GM19328 (cell line): ENCODE results near the gene RBL2.

Experiments
- ATAC-seq: cut with Tn5 transposase; IDR thresholded peaks from one replicate; pipeline ENCODE4 v1.9.1; 2021; ENCODE audit warnings: mild to moderate bottlenecking, moderate library complexity; ENCODE audit not compliant: unreplicated experiment

The RBL2 gene

DNA sequence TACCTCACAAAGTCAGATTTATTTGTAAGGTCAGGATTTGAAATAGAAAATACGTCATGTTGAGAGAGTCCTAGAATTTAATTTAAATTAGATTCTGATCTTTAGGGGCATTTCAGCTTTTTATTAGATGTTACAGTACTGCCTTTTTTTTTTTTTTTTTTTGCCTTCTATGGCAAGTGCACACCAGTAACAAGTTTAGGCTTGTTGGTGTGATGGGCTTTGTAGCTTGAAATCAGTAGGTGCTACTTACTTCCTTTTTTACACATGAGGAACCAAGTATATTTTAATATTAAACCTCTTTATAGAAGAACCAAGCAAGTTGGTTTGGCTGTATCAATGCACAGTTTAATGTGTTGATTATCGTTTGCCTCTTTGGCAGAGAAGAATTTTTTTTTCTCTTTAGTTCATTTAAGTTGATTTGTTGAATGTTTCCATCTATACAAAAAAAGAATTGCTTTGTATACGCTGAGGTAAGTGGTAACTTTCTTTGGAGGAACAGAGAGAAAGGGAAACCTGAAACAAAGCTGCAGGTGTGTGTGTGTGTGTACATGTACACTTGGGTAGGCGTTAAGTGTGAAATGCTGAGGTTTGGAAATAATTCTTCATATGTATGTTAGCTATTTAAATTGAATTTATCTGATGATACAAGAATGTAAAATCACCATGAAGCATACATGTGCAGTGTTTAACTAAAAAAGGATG, 15.7 kb downstream of the RBL2 start:
- no peak for ATAC-seq

DNA sequence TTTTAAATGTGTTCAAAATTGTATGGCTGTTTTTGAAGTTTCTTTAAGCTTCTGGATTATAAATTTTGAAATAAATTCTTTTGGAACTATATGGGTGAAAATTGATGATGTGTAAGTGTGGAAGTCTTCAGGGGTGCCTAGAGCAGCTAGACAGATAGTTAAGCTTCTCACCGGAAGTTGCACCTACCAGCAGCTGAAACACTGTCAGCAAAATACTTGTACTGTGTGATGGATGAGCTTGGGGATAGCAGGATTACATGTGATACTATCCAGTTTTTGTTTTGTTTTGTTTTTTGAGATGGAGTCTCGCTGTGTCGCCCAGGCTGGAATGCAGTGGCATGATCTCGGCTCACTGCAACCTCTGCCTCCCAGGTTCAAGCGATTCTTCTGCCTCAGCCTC, 19.7 kb downstream of the RBL2 start:
- no peak for ATAC-seq

DNA sequence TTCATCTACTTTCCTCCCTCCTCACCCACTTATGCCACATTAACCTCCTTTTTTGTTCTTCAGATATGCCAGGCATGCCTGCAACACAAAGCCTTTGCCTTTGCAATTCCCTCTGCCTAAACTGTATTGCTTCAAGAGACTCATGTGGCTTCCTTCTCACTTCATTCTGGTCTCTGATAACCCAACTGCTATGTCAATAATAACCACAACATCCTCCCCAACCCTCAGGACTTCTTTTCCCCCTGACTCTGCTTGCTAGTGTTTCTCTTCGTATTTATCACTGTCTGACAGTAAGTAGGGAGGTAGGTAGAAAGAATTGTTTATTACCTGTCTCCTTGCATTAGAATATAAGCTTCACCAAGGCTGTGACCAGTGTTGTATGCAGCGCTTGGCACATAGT, 22.4 kb downstream of the RBL2 start:
- ATAC-seq, result no peak

DNA sequence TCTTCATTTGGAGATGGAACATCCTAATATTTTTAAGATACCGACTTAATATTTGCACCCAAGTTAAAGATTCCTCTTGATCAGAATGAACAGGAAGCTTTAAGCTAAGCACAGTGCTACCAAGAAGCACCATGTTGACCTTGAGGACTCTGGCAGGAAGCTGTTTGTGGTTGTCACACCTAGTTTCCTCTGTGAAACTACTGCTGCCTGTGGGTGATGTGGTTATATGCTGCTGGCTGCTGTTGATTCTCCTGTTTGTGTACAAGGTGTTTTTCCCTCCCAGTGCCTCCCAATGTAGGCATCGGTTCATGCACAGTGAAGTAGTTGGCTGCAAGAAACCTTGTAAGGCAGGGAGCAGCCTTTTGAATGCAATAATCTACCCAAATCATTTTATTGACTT, 23.4 kb downstream of the RBL2 start:
- peak; percentile 100 for ATAC-seq

DNA sequence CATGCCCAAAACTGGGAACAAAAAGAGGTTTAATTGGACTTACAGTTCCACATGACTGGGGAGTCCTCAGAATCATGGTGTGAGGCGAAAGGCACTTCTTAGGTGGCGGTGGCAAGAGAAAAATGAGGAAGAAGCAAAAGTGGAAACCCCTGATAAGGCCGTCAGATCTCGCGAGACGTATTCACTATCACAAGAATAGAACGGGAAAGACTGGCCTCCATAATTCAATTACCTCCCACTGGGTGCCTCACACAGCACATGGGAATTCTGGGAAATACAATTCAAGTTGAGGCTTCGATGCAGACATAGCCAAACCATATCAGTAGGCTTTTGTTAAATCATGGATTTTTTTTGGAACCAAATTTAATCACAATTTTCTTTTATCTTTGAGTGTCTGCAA, 24.4 kb downstream of the RBL2 start:
- ATAC-seq, result no peak

DNA sequence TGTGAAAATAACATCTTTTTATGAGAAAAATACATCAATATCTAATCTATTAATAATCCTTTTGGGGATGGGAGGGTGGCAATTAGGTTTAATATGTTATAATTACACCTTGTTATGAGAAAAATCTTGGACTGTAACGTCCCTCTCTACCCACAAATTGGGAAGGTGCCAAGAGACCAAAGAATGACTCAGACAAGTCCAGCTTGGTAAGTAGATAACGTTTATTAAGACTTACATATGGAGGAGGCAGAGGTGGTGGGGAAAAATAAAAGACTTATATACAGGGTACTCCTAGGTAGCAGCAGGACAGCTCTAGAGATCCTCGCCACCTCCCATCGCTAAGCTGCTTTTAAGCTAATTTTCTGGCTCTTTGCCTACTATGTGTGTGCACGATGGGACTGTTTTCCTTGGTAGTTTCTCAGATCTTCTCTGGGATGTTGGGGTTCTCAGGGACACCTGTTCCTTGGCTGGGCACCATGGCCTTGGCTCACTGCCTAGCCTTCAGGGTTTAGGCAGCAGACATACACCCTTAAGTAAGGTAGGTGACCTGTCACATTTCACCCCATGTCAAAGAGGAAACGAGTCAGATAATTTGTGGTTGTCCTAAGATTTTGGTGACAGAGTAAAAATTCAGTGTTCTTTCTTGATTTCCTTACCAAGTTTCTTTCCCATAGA, 31.5 kb downstream of the RBL2 start:
- ATAC-seq, result no peak

DNA sequence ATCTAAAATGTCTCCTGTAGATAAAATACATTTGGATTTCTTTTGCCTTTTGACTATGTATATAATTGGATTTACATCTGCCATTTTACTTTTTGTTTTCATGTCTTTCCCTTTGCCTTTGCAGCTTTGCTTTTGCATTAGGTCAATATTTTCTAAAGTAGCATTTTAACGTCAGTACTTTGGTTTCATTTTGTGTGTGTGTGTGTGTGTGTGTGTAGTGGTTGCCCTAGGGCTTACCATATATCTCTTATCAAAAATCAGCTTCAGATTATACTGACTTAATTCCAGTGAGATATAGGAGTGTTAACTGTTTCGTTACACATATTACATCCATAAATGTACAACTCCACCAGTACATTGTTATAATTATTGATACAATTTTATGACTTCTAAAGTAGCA, 42.6 kb downstream of the RBL2 start:
- no peak for ATAC-seq

DNA sequence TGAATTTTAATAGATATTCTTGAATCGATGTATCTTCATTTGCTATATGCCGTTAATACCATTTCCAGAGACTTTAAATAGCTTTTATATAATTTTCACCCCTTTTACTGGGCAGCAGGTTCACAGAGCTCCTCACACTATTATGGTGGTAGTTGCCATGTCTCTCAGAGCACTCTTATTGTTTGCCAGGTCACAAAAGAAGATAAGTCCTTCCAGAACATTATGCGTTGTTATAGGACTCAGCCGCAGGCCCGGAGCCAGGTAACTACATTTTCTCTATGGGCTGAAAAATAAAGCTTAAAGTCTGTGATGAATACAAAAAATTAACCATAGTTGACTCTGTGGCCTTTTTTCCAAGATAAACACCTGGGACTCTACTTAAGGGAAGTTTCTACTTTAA, 44.7 kb downstream of the RBL2 start:
- ATAC-seq, result no peak

DNA sequence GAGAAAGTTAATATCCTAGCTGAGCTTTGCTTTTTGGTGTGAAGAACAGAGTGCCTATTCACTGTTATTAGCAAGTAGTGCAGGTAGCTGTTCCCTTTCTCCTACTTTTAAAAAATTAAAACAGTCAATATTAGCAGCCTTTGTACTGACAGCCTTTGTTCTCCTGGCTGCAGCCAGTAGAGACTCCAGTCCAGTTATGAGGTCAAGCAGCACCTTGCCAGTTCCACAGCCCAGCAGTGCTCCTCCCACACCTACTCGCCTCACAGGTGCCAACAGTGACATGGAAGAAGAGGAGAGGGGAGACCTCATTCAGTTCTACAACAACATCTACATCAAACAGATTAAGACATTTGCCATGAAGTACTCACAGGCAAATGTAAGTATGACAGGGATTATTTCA, 46.1 kb downstream of the RBL2 start:
- ATAC-seq, result no peak

DNA sequence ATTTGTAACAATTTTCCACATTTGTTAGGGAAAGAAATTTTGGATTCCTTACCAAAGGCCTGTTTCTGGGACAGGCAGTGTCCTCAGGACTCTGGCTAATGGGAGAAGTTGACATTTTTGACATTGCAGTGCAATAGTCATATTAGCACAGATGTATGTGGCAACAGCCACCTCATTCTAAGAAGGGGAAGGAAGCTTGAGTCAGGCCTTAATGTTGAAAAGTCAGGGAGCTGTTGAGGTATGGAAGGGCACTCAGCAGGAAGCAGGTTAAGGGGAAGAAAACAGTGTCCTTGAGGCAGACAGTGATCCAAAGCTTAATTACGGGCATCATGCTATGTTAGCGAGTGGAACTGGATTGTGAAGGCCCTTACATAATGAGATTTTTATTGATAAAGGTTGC, 47.9 kb downstream of the RBL2 start:
- ATAC-seq, result no peak

DNA sequence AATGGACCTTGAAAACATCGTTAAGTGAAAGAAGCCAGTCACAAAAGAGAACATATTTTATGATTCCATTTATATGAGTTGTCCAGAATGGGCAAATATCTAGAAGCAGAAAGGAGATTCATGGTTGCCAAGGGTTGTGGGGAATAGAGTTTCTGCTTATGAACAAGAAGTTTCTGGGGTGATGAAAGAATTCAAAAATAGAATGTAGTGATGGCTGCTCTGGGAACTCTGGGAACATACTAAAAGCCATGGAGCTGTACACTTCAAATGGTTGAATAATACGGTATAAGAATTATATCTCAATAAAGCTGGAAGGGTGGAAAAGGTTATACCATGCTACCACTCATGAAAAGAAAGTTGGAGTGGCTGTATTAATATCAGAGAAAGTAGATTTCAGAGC, 50.3 kb downstream of the RBL2 start:
- no peak for ATAC-seq

DNA sequence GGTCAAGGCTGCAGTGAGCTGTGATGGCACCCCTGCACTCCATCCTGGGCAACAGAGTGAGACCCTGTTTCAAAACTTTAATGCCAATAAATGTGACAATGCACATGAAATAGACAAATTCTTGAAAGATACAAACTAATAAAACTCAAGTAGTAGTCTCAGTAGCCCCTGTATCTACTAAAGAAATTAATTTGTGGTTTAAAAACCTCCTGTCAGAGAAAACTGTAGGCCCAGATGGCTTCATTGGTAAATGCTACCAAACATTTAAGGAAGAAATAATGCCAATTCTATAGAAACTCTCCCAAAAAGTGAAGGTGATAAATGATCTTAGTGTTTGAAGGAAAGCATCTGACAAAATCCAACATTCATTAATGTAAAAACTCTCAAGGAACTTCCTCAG, 52.0 kb downstream of the RBL2 start:
- ATAC-seq, result no peak

DNA sequence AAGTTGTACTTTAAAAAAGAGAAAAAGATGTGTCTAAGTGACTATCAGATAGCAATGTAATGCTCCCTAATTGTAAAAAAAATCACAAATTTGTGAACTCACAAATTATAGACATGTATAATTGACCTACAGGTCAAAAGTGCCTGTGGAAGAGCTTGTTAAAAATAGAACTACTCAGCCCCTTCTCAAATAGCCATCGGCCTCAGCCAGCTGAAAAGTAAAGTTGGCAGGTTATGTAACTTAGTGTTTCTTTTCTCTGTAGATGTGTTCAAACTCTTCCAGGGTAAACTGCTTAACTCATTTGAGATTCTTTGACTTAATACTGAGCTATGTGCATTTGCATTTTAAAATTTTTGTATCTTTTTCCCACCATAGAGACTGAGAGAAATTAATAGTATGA, 55.5 kb downstream of the RBL2 start:
- ATAC-seq, result no peak

DNA sequence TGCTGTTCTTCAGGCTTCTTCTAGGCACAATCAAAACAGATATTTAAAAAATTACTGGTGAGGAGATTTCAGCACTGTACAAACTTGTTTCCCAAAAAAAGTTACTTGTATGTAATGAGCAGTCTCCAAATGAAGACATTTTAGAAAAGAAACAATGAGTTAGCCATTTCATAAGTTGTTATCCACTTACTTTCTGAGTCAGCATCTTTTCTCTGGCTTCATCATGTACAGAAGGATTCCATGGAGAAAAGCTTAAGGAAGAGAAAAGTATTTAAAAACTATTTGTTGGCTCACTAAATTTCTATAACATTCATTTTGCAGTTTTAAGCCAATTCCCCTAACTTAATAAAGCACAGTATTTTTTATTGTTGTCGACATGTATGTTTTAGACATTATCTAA, 58.2 kb downstream of the RBL2 start:
- ATAC-seq, result no peak

DNA sequence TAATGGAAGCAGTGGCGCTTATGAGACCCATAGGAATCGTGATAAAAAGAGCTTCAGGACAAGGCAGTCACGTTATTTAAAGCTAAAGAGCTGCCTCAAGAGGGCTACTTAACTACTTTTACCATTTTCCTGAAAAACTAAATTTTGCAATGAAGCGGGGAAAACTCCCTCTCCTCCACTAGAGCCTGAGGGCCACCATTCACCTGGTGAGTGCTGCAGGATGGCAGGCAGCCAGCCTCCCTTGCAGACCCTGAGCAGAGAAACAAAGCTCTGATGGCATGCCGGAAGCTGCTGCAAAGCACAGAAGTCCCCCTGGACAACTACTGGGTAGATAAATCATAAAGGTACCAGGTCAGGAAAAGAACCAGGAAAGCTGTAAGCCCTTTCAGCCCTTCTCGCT, 60.4 kb downstream of the RBL2 start:
- no peak for ATAC-seq

DNA sequence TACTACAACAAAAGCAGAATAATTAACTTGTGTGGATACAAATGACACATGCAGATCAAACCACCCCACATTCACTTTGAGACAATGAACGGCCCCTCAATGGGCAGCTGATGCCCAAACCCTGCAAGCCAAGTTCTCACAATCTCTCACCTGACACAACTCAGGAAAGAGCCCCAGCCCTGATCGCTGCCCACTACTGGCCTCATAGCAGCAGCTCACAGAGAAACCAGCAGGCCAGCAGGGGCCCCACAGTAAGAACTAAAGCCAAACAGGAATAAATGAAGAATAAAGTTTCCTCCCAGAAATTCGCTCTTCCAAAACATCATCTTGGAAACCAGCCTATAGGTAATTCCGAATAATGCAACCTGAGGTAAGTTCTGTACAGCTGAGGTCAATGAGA, 61.1 kb downstream of the RBL2 start:
- ATAC-seq, result no peak

DNA sequence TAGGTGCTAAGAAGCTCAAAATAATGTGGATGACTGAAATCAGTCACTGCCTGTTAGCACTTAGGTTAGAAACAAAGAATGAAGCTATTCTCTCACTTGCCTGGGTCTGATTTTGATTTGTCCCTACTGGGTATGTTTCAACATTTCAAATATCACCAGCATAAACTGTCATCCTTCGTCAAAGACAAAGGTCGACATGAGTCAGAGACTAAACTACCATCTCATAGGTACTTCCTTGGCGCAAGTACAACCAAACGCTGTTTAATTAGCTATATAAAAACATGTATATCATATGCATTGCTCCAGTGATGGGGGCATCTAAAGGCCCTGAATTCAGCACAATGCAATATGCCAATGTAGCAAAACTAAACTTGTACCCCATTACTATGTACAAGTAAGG, 64.7 kb downstream of the RBL2 start:
- no peak for ATAC-seq

DNA sequence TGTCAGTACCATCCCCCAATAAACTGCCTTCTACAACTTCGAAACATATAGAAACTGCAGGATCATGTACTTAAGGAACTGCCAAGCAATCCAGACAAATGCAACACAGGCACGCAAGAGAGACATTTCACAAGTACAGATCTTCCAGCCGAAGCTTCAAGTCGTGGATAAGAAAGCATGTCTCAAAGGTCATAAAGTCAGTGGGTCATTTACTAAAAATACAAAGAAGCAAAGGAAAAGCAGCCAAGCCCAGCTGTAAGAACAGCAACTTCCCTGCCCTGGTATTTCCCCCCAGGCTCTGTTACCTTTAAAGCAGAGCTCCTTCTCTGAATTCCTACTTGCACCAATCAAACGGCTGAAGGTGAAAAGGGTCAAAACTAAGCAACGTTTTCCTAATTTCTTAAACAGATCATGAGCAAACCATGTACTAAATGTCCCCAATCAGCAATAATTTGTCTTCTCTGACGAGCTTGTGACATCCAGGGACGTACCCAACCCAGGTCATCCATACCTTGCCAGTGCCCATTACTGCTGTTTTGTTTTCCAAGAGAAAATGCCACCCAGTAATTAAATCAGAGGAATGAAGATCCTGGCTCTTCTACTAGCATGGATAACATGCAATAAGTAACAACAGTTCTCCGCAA, 67.1 kb downstream of the RBL2 start:
- ATAC-seq, result no peak

DNA sequence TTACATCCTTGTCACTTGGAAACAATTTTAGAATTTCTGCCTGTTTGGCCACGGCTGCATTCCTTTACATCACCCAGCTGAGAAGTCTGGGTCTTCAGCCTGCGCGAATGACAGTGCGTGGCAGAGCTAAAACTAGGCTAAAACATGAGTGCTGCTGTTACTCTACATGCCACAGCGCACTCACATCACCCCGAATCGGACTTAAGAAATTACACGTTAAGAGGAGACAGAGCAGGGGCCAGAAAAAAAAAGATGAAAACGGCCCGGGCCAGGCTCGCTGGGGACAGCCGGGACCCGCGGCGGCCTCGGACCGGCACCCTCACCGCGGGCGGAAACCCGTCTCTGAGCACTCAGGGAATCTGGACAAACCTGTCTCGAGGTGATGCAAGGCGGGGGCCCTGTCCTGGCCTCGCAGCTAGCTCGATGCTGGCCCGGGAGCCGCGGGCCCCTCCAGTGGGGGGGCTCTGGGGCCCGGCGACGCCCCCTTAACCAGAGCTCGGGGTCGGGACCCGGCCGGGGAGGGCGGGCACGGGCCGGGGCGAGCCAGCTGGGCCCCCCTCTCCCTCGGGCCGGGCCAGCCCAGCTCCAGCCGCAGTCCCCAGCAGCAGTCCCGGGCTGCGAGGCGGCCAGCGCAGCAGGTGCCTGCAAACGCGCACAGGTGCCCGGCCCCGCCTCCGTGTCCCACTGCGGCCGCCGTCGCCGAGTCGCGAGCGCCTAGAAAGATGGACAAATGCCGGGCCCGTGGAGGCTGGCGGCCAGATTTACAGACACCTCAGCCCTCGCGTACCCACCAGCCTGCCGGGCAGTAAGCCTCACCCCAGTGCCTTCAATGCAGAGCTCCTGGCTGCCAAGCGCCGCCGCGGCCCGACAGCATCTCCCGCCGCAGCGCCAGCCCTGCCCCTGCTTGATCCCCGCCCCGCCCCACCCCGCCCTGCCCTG, 68.3 kb downstream of the RBL2 start, which contains the start of gene AKTIP:
TSS of gene AKTIP (minus strand) at position 879 of the 939 bp plus-strand sequence. CDS start 2,950 bp downstream, outside the sequence.
- ATAC-seq, result peak; percentile 23

DNA sequence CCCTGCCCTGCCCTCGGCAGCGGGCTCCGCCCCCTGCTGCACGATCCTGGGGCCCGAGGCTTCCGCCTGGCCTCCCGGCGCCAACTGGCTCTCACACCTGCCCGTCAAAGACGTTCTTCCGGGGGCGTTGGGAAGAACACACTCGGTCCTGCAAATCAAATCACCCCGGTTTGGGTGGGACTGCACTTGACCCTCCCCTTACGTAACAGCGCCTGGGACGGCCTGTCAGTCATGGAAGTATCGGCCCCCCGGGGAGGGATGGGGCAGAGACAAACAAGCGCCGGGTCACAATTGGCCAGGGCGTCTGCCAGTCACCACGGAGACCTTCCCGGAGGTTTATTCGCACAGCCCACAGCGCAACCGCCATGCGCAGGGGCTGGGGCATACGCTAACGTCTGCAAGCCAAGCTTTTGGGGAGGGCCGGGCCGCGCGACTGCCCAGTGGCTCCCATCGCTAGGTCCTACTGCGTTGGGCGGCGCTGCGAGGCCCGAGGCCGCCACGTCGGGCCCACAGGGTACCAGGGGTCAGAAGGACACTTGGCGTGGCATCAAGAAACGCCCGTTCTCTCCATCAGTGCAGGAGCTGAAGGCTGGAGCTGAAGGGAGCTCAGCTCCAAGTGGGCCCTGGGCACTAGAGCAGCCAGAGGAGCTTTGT, 69.1 kb downstream of the RBL2 start:
- ATAC-seq, result peak; percentile 93
